Liver (tissue), 9 donors: ENCODE data around the gene THRAP3. TPM values are rescaled to one million over a fixed set of nuclear protein-coding genes. Genes with fewer than 3 reads are reported as not detected.

ENCODE experiments used
- DNase-seq: peaks from one replicate; pipeline ENCODE4 v3.0.0-alpha.2; 2017; ENCODE audit warnings: low spot score
- H3K27ac ChIP-seq, 2 donors: one replicate each; pipeline ENCODE4 v1.7.0; 2013; ENCODE audit warnings: inconsistent platforms in 2 of 2, low read length in 2 of 2, control low read depth in 1 of 2, low read depth in 1 of 2, mild to moderate bottlenecking in 1 of 2
- H3K27me3 ChIP-seq, 4 donors: one replicate each; pipeline versions ENCODE4 v1.6.1 to v1.7.0; 2013; ENCODE audit warnings: low read length in 3 of 4, inconsistent platforms in 1 of 4, mild to moderate bottlenecking in 1 of 4, moderate library complexity in 1 of 4; ENCODE audit not compliant: control insufficient read depth in 4 of 4, insufficient read depth in 4 of 4
- H3K36me3 ChIP-seq, 4 donors: one replicate each; pipeline versions ENCODE4 v1.6.1 to v1.7.0; 2013; ENCODE audit warnings: low read length in 3 of 4, mild to moderate bottlenecking in 3 of 4, low read depth in 1 of 4, moderate library complexity in 1 of 4; ENCODE audit not compliant: control insufficient read depth in 4 of 4, insufficient read depth in 3 of 4
- H3K4me1 ChIP-seq, 4 donors: one replicate each; pipeline versions ENCODE4 v1.6.1 to v1.7.0; 2013; ENCODE audit warnings: low read length in 3 of 4, mild to moderate bottlenecking in 3 of 4, moderate library complexity in 1 of 4; ENCODE audit not compliant: control insufficient read depth in 4 of 4, insufficient read depth in 4 of 4
- H3K4me3 ChIP-seq, 3 donors: one replicate each; pipeline versions ENCODE4 v1.6.1 to v1.7.0; 2013; ENCODE audit warnings: low read length in 3 of 3, control low read depth in 1 of 3, low read depth in 1 of 3, mild to moderate bottlenecking in 1 of 3
- H3K9ac ChIP-seq, 2 donors: one replicate each; pipeline ENCODE4 v1.7.0; 2013; ENCODE audit warnings: low read length in 2 of 2, mild to moderate bottlenecking in 2 of 2, moderate library complexity in 2 of 2, control low read depth in 1 of 2, low read depth in 1 of 2
- H3K9me3 ChIP-seq, 4 donors: one replicate each; pipeline versions ENCODE4 v1.6.1 to v1.7.0; 2013; ENCODE audit warnings: low read length in 3 of 4; ENCODE audit not compliant: control insufficient read depth in 4 of 4
- CTCF ChIP-seq: fragments of 150-350 bp; IDR thresholded peaks from 2 replicates; pipeline ENCODE4 v1.5.1; 2017; ENCODE audit warnings: improper control_type of control experiment, low read depth, low read length; ENCODE audit not compliant: missing input control
- EGR1 ChIP-seq, 2 donors: IDR thresholded peaks; 2 replicates each; pipeline ENCODE4 v1.6.1; 2016 to 2018; ENCODE audit warnings: antibody characterized with exemption in 2 of 2, low read depth in 2 of 2
- FOXA1 ChIP-seq: IDR thresholded peaks from 2 replicates; pipeline ENCODE4 v1.6.1; 2016; ENCODE audit warnings: antibody characterized with exemption
- FOXA2 ChIP-seq: IDR thresholded peaks from 2 replicates; pipeline ENCODE4 v1.6.1; 2016; ENCODE audit warnings: antibody characterized with exemption
- GABPA ChIP-seq, 2 donors: IDR thresholded peaks in 1 of 2; conservative IDR thresholded peaks in 1 of 2; 2 replicates each; pipeline ENCODE4 v1.6.1; 2016; ENCODE audit warnings: antibody characterized with exemption in 2 of 2, mild to moderate bottlenecking in 1 of 2, moderate library complexity in 1 of 2
- HNF4A ChIP-seq, 2 donors: conservative IDR thresholded peaks; 2 replicates each; pipeline ENCODE4 v1.6.1; 2016; ENCODE audit warnings: antibody characterized with exemption in 2 of 2, mild to moderate bottlenecking in 2 of 2
- HNF4G ChIP-seq: IDR thresholded peaks from 2 replicates; pipeline ENCODE4 v1.6.1; 2016; ENCODE audit warnings: antibody characterized with exemption
- JUND ChIP-seq, 2 donors: IDR thresholded peaks; 2 replicates each; pipeline ENCODE4 v1.6.1; 2016; ENCODE audit warnings: antibody characterized with exemption in 2 of 2
- MAX ChIP-seq: IDR thresholded peaks from 2 replicates; pipeline ENCODE4 v1.6.1; 2016; ENCODE audit warnings: antibody characterized with exemption
- NR2F2 ChIP-seq: IDR thresholded peaks from 2 replicates; pipeline ENCODE4 v1.6.1; 2016; ENCODE audit warnings: antibody characterized with exemption
- RAD21 ChIP-seq, 2 donors: IDR thresholded peaks; 2 replicates each; pipeline ENCODE4 v1.6.1; 2016; ENCODE audit warnings: antibody characterized with exemption in 2 of 2, mild to moderate bottlenecking in 2 of 2
- RXRA ChIP-seq, 2 donors: IDR thresholded peaks; 2 replicates each; pipeline ENCODE4 v1.6.1; 2017 to 2018; ENCODE audit warnings: antibody characterized with exemption in 2 of 2, mild to moderate bottlenecking in 1 of 2
- SP1 ChIP-seq: IDR thresholded peaks from 2 replicates; pipeline ENCODE4 v1.6.1; 2018; ENCODE audit warnings: antibody characterized with exemption, mild to moderate bottlenecking
- TAF1 ChIP-seq: conservative IDR thresholded peaks from 2 replicates; pipeline ENCODE4 v1.6.1; 2016; ENCODE audit warnings: antibody characterized with exemption, mild to moderate bottlenecking
- YY1 ChIP-seq: IDR thresholded peaks from 2 replicates; pipeline ENCODE4 v1.6.1; 2016; ENCODE audit warnings: antibody characterized with exemption, mild to moderate bottlenecking
- WGBS: extraction: QIAGEN DNeasy Blood & Tissue Kit; methylation state at CpG from one replicate; pipeline ENCODE4 v1.1.7; 2013; 5-methylcytosine and 5-hydroxymethylcytosine counted together
- polyA plus RNA-seq, 2 donors: library from polyadenylated mRNA; stranded (reverse) in 1 of 2; unstranded in 1 of 2; fragments of 200-250 nt in 1 of 2; fragments of >200 nt in 1 of 2; fragmentation: Nextera tagmentation in 1 of 2; extraction: Ambion mirVana in 1 of 2; gene quantifications; one replicate each; pipeline versions ENCODE4 v1.2.1 to v1.2.3, GENCODE V29; 2013 to 2015
- total RNA-seq, 2 donors: library from RNA; depleted of rRNA; stranded (reverse); fragments of >200 nt; gene quantifications; one replicate each; pipeline ENCODE4 v1.2.3, GENCODE V29; 2014
- TF ChIP-seq, protein P1 (sequence below): IDR thresholded peaks from 2 replicates; pipeline ENCODE4 v1.6.1; 2016; ENCODE audit warnings: antibody characterized with exemption
- TF ChIP-seq, protein P2 (sequence below): IDR thresholded peaks from 2 replicates; pipeline ENCODE4 v1.6.1; 2016; ENCODE audit warnings: antibody characterized with exemption, mild to moderate bottlenecking
- TF ChIP-seq, protein P3 (sequence below): IDR thresholded peaks from 2 replicates; pipeline ENCODE4 v1.6.1; 2016; ENCODE audit warnings: antibody characterized with exemption
- donor health status: healthy.
- donor health status: healthy.
- donor health status: healthy.
- donor health status: healthy.
- donor health status: healthy.

Gene THRAP3
- total and polyA plus RNA-seq, 4 donors = 21.3 to 55.1 (median 45.8) TPM

GRCh38 chr1:36253161-36253862 lies 29.1 kb downstream of the THRAP3 start:
- no peaks in the 10 kb centered on the region for H3K9me3 ChIP-seq
- no peaks in the 10 kb centered on the region for H3K27me3 ChIP-seq
- TF ChIP-seq YY1 = no peak
- TF ChIP-seq NR2F2 = no peak
- no peak for TF ChIP-seq FOXA2
- TF ChIP-seq RAD21 (IDR thresholded peaks at IDR 0.05) = no peak
- H3K4me1 ChIP-seq = peaks cover 15 to 69% (median 53%) of the 10 kb centered on the region in 4 donors
- no peak overlapping the region for H3K4me3 ChIP-seq
- WGBS = 80% methylated on average over 5 of the region's 5 CpGs
- no peaks in the 10 kb centered on the region for H3K36me3 ChIP-seq
- no peak overlapping the region for H3K9ac ChIP-seq
- no peak overlapping the region for H3K27ac ChIP-seq
- no peak for DNase-seq

GRCh38 chr1:36256558-36257374 lies 32.5 kb downstream of the THRAP3 start:
- Histone ChIP-seq H3K9me3 (no peaks in the 10 kb centered on the region), H3K27ac (no peak overlapping the region), H3K4me3 (no peak overlapping the region), H3K9ac (no peak overlapping the region), H3K36me3 (peaks cover 2 to 10% (median 4%) of the 10 kb centered on the region in 4 donors), H3K4me1 (peaks cover 7 to 54% (median 45%) of the 10 kb centered on the region in 4 donors), H3K27me3 (no peaks in the 10 kb centered on the region)
- DNase-seq = no peak
- TF ChIP-seq TAF1 = no peak
- TF ChIP-seq MAX = no peak
- no peak for TF ChIP-seq CTCF
- no peak for TF ChIP-seq FOXA1
- TF ChIP-seq NR2F2 = no peak
- TF ChIP-seq RAD21 (IDR thresholded peaks at IDR 0.05) = no peak
- no peak for TF ChIP-seq HNF4A (conservative IDR thresholded peaks at IDR 0.05)
- TF ChIP-seq RXRA (IDR thresholded peaks at IDR 0.05) = no peak
- TF ChIP-seq GABPA (IDR thresholded peaks at IDR 0.05 in 1 of 2, conservative IDR thresholded peaks at IDR 0.05 in 1 of 2) = no peak
- no peak for TF ChIP-seq JUND (IDR thresholded peaks at IDR 0.05)
- TF ChIP-seq HNF4G = no peak
- TF ChIP-seq, protein P1, sequence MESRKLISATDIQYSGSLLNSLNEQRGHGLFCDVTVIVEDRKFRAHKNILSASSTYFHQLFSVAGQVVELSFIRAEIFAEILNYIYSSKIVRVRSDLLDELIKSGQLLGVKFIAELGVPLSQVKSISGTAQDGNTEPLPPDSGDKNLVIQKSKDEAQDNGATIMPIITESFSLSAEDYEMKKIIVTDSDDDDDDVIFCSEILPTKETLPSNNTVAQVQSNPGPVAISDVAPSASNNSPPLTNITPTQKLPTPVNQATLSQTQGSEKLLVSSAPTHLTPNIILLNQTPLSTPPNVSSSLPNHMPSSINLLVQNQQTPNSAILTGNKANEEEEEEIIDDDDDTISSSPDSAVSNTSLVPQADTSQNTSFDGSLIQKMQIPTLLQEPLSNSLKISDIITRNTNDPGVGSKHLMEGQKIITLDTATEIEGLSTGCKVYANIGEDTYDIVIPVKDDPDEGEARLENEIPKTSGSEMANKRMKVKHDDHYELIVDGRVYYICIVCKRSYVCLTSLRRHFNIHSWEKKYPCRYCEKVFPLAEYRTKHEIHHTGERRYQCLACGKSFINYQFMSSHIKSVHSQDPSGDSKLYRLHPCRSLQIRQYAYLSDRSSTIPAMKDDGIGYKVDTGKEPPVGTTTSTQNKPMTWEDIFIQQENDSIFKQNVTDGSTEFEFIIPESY = no peak
- no peak for TF ChIP-seq FOXA2
- no peak for TF ChIP-seq EGR1 (IDR thresholded peaks at IDR 0.05; ENCODE audit: low read depth in 2 of 2)
- TF ChIP-seq, protein P2, sequence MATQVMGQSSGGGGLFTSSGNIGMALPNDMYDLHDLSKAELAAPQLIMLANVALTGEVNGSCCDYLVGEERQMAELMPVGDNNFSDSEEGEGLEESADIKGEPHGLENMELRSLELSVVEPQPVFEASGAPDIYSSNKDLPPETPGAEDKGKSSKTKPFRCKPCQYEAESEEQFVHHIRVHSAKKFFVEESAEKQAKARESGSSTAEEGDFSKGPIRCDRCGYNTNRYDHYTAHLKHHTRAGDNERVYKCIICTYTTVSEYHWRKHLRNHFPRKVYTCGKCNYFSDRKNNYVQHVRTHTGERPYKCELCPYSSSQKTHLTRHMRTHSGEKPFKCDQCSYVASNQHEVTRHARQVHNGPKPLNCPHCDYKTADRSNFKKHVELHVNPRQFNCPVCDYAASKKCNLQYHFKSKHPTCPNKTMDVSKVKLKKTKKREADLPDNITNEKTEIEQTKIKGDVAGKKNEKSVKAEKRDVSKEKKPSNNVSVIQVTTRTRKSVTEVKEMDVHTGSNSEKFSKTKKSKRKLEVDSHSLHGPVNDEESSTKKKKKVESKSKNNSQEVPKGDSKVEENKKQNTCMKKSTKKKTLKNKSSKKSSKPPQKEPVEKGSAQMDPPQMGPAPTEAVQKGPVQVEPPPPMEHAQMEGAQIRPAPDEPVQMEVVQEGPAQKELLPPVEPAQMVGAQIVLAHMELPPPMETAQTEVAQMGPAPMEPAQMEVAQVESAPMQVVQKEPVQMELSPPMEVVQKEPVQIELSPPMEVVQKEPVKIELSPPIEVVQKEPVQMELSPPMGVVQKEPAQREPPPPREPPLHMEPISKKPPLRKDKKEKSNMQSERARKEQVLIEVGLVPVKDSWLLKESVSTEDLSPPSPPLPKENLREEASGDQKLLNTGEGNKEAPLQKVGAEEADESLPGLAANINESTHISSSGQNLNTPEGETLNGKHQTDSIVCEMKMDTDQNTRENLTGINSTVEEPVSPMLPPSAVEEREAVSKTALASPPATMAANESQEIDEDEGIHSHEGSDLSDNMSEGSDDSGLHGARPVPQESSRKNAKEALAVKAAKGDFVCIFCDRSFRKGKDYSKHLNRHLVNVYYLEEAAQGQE = no peak
- no peak for TF ChIP-seq SP1
- TF ChIP-seq, protein P3, sequence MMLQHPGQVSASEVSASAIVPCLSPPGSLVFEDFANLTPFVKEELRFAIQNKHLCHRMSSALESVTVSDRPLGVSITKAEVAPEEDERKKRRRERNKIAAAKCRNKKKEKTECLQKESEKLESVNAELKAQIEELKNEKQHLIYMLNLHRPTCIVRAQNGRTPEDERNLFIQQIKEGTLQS = no peak
- TF ChIP-seq YY1 = no peak
- WGBS = 81% methylated on average over 15 of the region's 15 CpGs
